CD14-positive monocyte (primary cell): ENCODE data around the gene FGF14. TPM values are rescaled to one million over a fixed set of nuclear protein-coding genes. Genes with fewer than 3 reads are reported as not detected.

ENCODE experiments used
- DNase-seq, 3 donors: peaks; one replicate each; pipeline ENCODE4 v3.0.0-alpha.2; 2011 to 2022
- H2AFZ ChIP-seq: 2 replicates; pipeline ENCODE4 v1.6.0; 2012; ENCODE audit warnings: mild to moderate bottlenecking, low read depth, low read length, inconsistent platforms; ENCODE audit not compliant: insufficient read depth, poor library complexity, severe bottlenecking
- H3K27ac ChIP-seq, 2 donors: 1 replicate in 1 of 2; 2 replicates in 1 of 2; pipeline ENCODE4 v1.5.1; 2012 to 2013; ENCODE audit warnings: low read length in 2 of 2, control low read depth in 1 of 2, inconsistent platforms in 1 of 2, low read depth in 1 of 2, mild to moderate bottlenecking in 1 of 2
- H3K27me3 ChIP-seq, 2 donors: one replicate each; pipeline versions ENCODE4 v1.6.0 to v1.6.1; 2011 to 2013; ENCODE audit warnings: low read length in 2 of 2; ENCODE audit not compliant: control insufficient read depth in 2 of 2, insufficient read depth in 2 of 2
- H3K36me3 ChIP-seq, 2 donors: replicated peaks in 1 of 2; 1 replicate in 1 of 2; 2 replicates in 1 of 2; pipeline versions ENCODE4 v1.5.1 to v1.6.1; 2012 to 2013; ENCODE audit warnings: low read length in 2 of 2, control low read depth in 1 of 2, inconsistent platforms in 1 of 2, mild to moderate bottlenecking in 1 of 2; ENCODE audit not compliant: insufficient read depth in 2 of 2, control insufficient read depth in 1 of 2
- H3K4me1 ChIP-seq, 2 donors: 1 replicate in 1 of 2; 2 replicates in 1 of 2; pipeline versions ENCODE4 v1.5.1 to v1.6.1; 2012 to 2013; ENCODE audit warnings: low read length in 2 of 2, control low read depth in 1 of 2, inconsistent platforms in 1 of 2, mild to moderate bottlenecking in 1 of 2, moderate library complexity in 1 of 2; ENCODE audit not compliant: insufficient read depth in 2 of 2, control insufficient read depth in 1 of 2
- H3K4me2 ChIP-seq: replicated peaks from 2 replicates; pipeline ENCODE3; 2012; ENCODE audit warnings: low read length, moderate library complexity, mild to moderate bottlenecking; ENCODE audit not compliant: poor library complexity, severe bottlenecking; ENCODE audit errors: extremely low read depth
- H3K4me3 ChIP-seq, 3 experiments: fragments of 200-600 bp in 1 of 3; sonication (generic) in 1 of 3; replicated peaks in 1 of 3; 1 replicate in 2 of 3; 2 replicates in 1 of 3; pipeline ENCODE4 v1.5.1; 2011 to 2013; ENCODE audit warnings: low read length in 3 of 3, mild to moderate bottlenecking in 3 of 3, control low read depth in 2 of 3, low read depth in 2 of 3, inconsistent platforms in 1 of 3, moderate library complexity in 1 of 3
- H3K79me2 ChIP-seq: 2 replicates; pipeline ENCODE4 v1.6.0; 2012; ENCODE audit warnings: mild to moderate bottlenecking, control low read depth, inconsistent platforms, low read length, moderate library complexity; ENCODE audit not compliant: insufficient read depth
- H3K9ac ChIP-seq: 2 replicates; pipeline ENCODE4 v1.6.0; 2017; ENCODE audit warnings: low read length, mild to moderate bottlenecking; ENCODE audit not compliant: insufficient read depth, poor library complexity, severe bottlenecking
- H3K9me3 ChIP-seq, 2 donors: replicated peaks in 1 of 2; 1 replicate in 1 of 2; 2 replicates in 1 of 2; pipeline versions ENCODE4 v1.5.1 to v1.6.1; 2012 to 2013; ENCODE audit warnings: low read length in 2 of 2, control low read depth in 1 of 2; ENCODE audit not compliant: control insufficient read depth in 1 of 2, insufficient read depth in 1 of 2
- H4K20me1 ChIP-seq: 2 replicates; pipeline ENCODE4 v1.6.0; 2012; ENCODE audit warnings: mild to moderate bottlenecking, low read length, control low read depth, moderate library complexity; ENCODE audit not compliant: insufficient read depth
- H3K27ac Mint-ChIP-seq, 7 donors: one replicate each; pipeline ENCODE4 v1.8.0; 2020; ENCODE audit warnings: mild to moderate bottlenecking in 7 of 7, mixed read lengths in 7 of 7, moderate library complexity in 6 of 7, inconsistent platforms in 2 of 7
- H3K27me3 Mint-ChIP-seq, 3 donors: one replicate each; pipeline ENCODE4 v1.8.0; 2021 to 2022; ENCODE audit warnings: low read depth in 3 of 3, mild to moderate bottlenecking in 3 of 3, mixed read lengths in 3 of 3, moderate library complexity in 3 of 3, inconsistent platforms in 1 of 3
- H3K36me3 Mint-ChIP-seq, 2 donors: one replicate each; pipeline ENCODE4 v1.8.0; 2020; ENCODE audit warnings: mixed read lengths in 2 of 2, inconsistent platforms in 1 of 2, mild to moderate bottlenecking in 1 of 2
- H3K4me1 Mint-ChIP-seq: one replicate; pipeline ENCODE4 v1.8.0; 2020; ENCODE audit warnings: mild to moderate bottlenecking, mixed read lengths
- H3K4me3 Mint-ChIP-seq, 2 donors: one replicate each; pipeline ENCODE4 v1.8.0; 2020; ENCODE audit warnings: mild to moderate bottlenecking in 2 of 2, mixed read lengths in 2 of 2, moderate library complexity in 1 of 2
- H3K9me3 Mint-ChIP-seq, 7 donors: one replicate each; pipeline ENCODE4 v1.8.0; 2020 to 2022; ENCODE audit warnings: mixed read lengths in 7 of 7, mild to moderate bottlenecking in 6 of 7, moderate library complexity in 6 of 7, inconsistent platforms in 2 of 7
- WGBS: methylation state at CpG from one replicate; pipeline ENCODE4 v1.1.5; 2013; ENCODE audit warnings: missing lambda C conversion rate; ENCODE audit not compliant: insufficient coverage; 5-methylcytosine and 5-hydroxymethylcytosine counted together
- intact Hi-C, 2 donors: fragments of 100-400 bp; cut with micrococcal nuclease; formaldehyde crosslinking; loops; one replicate each; pipeline versions ENCODE4 v1.15.0 to v1.15.1; 2023
- polyA plus RNA-seq, 3 donors: library from polyadenylated mRNA; depleted of rRNA in 1 of 3; unstranded in 2 of 3; stranded (reverse) in 1 of 3; fragments of 300-500 nt in 2 of 3; fragments of >200 nt in 1 of 3; fragmentation: Illumina TruSeq in 2 of 3; gene quantifications; 1 replicate in 2 of 3; 2 replicates in 1 of 3; pipeline ENCODE4 v1.2.3, GENCODE V29; 2012 to 2021
- TF ChIP-seq, protein P1 (sequence below): fragments of 200-600 bp; IDR thresholded peaks from one replicate; pipeline ENCODE4 v1.8.0; 2022; ENCODE audit warnings: antibody characterized with exemption, mild to moderate bottlenecking

Gene FGF14
- polyA plus RNA-seq, 3 donors, result not detected

DNA sequence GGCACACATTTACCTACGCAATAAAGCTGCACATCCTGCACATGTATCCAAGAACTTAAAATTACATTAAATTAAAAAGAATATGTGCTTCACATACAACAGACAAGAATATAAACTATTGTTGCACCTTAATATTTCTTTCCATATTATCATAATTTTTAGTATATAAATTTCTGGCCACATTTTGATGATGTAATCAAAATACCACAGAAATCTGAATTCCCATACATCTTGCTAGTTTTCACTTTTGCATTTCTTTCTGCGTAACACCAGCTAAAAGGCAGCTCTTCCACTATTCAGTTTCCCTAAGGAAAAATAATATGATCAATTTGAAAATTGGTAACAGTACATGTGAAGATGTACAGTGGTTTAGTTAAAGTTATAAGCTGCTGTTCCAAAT lies 42.6 kb downstream of the FGF14 start:
- no peak overlapping the region for H2AFZ ChIP-seq
- no peaks in the 10 kb centered on the region for H3K9me3 ChIP-seq
- H3K9ac ChIP-seq, result no peak overlapping the region
- H4K20me1 ChIP-seq, result no peaks in the 10 kb centered on the region
- intact Hi-C loops, result no loop called here
- Mint-ChIP-seq H3K4me1 (no peaks in the 10 kb centered on the region), H3K27ac (no peak overlapping the region), H3K36me3 (no peaks in the 10 kb centered on the region), H3K4me3 (no peak overlapping the region), H3K27me3 (peaks cover 0 to 2% (median 0%) of the 10 kb centered on the region in 3 donors), H3K9me3 (no peaks in the 10 kb centered on the region)
- H3K4me3 ChIP-seq, result no peak overlapping the region
- TF ChIP-seq, protein P1, sequence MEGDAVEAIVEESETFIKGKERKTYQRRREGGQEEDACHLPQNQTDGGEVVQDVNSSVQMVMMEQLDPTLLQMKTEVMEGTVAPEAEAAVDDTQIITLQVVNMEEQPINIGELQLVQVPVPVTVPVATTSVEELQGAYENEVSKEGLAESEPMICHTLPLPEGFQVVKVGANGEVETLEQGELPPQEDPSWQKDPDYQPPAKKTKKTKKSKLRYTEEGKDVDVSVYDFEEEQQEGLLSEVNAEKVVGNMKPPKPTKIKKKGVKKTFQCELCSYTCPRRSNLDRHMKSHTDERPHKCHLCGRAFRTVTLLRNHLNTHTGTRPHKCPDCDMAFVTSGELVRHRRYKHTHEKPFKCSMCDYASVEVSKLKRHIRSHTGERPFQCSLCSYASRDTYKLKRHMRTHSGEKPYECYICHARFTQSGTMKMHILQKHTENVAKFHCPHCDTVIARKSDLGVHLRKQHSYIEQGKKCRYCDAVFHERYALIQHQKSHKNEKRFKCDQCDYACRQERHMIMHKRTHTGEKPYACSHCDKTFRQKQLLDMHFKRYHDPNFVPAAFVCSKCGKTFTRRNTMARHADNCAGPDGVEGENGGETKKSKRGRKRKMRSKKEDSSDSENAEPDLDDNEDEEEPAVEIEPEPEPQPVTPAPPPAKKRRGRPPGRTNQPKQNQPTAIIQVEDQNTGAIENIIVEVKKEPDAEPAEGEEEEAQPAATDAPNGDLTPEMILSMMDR, result no peak
- no peaks in the 10 kb centered on the region for H3K27me3 ChIP-seq
- DNase-seq, result no peak
- no peaks in the 10 kb centered on the region for H3K4me1 ChIP-seq
- H3K36me3 ChIP-seq, result no peaks in the 10 kb centered on the region
- WGBS, result no CpG with 5 or more reads among the region's 2 CpGs
- H3K4me2 ChIP-seq, result no peak overlapping the region
- H3K27ac ChIP-seq, result no peak overlapping the region
- H3K79me2 ChIP-seq, result no peaks in the 10 kb centered on the region

DNA sequence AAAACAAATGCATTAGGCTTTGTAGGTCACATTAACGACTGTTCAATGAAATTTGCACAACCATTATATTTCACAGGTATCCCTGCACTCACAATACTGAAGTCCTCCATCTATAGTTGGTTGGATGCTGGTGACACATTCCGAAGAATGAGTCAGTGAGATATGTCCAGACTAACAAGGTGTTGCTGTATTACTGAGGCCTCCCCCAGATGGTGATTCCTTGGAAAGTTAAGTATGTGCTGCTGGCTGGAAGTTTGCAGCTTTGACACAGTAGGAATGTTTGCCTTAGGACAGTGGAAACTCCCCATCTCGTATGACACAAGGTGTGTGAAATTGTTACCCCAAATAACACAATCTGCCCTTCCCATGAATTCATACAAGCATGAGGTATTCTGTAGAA lies 46.6 kb downstream of the FGF14 start:
- intact Hi-C loops, result no loop called here
- H3K36me3 Mint-ChIP-seq, result no peaks in the 10 kb centered on the region
- H3K4me1 Mint-ChIP-seq, result no peaks in the 10 kb centered on the region
- Histone ChIP-seq H3K27ac (no peak overlapping the region), H3K9me3 (no peaks in the 10 kb centered on the region), H3K36me3 (no peaks in the 10 kb centered on the region), H3K9ac (no peak overlapping the region), H3K4me2 (no peak overlapping the region), H4K20me1 (no peaks in the 10 kb centered on the region), H3K4me1 (no peaks in the 10 kb centered on the region), H3K27me3 (no peaks in the 10 kb centered on the region), H3K4me3 (no peak overlapping the region), H2AFZ (no peak overlapping the region), H3K79me2 (no peaks in the 10 kb centered on the region)
- no peak overlapping the region for H3K4me3 Mint-ChIP-seq
- WGBS, result 60% methylated on average over 1 of the region's 3 CpGs
- TF ChIP-seq, protein P1, result no peak
- peaks cover 1 to 2% (median 2%) of the 10 kb centered on the region in 3 donors for H3K27me3 Mint-ChIP-seq
- no peak for DNase-seq
- H3K27ac Mint-ChIP-seq, result no peak overlapping the region
- peaks cover 0 to 3% (median 0%) of the 10 kb centered on the region in 7 donors for H3K9me3 Mint-ChIP-seq
